NCI-H345 (cell line): ENCODE measurements around the gene SNX25.
"Not testable (repeated sequence)": the region's sequence is repeated elsewhere in the genome, so short reads cannot be mapped to it uniquely, and the experiment has no call there.

Experiments used
- DNase-seq: peaks from one replicate; lab custom pipeline; 2025; lab: John Stamatoyannopoulos, UW

Gene SNX25

DNA sequence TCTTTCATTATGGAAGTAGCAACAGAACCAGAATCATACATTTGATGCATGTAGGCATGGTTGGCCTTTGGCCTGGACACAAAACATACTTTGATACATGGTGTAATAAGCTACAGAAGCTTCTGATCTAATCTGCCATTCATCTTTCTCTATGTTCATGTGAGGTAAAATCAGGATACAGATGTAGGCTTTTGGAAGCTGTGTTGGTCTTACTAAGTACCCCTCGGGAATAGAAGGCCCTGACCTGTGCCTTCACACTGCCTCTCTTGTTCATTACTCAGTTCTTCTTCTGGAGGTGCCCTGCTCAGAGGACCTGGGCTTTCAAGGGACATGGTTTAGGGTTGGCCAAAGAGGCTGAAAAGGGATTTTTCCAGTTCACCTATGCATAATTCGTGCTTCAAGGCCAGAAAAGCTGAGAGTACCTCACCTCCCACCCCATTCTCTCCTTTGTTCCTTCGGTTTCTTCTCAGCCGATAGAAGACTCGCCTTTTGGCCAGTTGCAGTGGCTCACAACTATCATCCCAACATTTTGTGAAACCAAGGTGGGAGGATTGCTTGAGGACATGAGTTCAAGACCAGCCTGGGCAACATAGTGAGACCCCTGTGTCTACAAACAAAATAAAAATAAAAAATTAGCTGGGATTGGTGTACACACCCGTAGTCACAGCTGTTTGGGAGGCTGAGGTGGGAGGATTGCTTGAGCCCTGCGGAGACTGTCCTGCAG is 25.9 kb downstream of the SNX25 start:
- DNase-seq = no peak

DNA sequence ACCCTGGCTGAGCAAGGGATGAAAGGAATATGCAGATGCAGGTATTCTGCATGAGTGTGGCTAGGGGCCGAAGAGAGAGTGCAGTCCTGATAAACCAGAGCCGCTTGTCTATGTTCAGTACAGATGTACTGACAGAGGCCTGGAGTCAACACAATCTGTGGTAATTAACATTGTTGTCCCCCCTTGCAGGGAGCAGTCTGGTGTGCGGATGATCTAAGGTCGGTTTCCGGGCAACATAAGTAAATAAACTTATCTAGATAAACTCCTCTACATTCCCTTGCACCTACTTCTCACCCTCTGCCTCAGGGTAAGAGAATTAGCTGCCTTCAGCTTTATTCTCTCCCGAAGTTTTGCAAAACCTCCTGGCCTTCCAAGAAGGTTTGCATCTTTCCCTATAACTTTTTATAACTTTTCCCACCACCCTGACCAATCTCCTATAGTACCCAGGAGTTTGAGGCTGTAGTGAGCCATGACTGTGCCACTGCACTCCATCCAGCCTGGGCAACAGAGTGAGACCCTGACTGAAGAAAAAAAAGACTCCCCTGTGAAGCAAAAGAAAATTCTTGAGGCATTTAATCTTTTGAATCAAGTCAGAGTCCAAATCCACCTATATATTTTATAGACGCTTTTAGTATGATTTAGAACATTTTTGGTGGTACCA is 26.6 kb downstream of the SNX25 start:
- no peak for DNase-seq

DNA sequence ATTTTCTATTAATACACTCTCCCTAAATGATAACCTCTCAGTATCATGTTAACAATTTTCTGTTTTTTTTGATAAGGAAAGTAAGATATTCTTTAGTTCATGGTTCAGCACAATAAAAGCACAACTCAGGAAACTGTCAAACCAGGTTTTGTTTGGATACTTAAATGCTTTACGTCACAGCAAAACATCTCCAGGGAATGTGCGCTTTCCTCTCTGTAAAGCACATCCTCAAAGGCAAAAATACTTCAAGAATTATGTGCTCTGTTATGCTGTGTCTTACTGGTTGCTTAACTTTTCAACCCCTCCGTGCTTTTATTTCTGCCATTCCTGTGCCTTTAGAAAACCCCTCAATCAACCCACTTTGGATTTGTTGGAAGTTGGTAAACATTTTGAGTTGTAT is 27.8 kb downstream of the SNX25 start:
- no peak for DNase-seq

DNA sequence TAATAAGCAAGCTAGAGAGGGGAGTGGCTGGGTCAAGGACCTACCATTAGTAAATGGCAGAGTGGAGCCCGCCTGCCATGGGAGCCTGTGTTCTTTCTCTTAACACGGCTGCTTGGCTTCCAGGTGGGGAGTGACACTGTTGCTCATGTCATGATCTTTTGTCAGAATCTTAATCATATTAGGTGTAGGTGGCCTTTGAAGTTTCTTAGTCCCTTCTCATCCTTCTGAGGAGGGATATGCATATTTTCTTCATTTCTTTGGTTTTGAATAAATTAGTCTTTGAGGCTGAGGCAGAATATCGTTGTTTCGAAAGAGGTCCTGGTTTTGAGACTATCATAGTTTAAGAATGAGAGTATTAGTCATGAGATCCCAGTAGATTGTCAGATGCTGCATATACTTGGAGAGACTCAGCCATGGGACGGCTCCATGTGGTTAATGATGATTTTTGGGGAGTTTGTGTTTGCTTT is 28.9 kb downstream of the SNX25 start:
- DNase-seq = no peak

DNA sequence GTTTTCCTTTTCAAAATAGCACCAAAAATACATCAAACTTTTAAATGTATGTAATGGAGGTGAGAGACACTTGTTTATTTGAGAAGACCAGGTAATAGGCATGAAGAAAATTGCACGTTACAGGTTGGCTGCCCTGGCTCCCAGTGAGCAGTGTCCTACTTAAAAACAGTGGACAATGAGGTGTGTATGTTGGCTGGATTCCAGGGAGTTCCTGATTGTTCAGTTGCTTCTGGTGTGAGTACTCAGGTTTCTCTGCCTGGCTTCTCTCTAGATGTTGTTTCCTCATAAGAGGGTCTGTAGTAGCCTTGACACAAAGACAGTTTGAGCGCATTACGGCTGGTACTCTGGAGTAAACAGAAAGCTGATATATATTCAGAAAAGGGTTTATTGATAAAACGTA is 29.4 kb downstream of the SNX25 start:
- peak; percentile 67 for DNase-seq

DNA sequence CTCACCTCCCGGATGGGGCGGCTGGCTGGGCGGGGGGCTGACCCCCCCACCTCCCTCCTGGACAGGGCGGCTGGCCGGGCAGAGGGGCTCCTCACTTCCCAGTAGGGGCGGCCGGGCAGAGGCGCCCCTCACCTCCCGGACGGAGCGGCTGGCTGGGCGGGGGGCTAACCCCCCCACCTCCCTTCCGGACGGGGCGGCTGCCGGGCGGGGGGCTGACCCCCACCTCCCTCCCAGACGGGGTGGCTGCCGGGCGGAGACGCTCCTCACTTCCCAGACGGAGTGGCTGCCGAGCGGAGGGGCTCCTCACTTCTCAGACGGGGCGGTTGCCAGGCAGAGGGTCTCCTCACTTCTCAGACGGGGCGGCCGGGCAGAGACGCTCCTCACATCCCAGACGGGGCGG is 31.1 kb downstream of the SNX25 start:
- DNase-seq = not testable (repeated sequence)

DNA sequence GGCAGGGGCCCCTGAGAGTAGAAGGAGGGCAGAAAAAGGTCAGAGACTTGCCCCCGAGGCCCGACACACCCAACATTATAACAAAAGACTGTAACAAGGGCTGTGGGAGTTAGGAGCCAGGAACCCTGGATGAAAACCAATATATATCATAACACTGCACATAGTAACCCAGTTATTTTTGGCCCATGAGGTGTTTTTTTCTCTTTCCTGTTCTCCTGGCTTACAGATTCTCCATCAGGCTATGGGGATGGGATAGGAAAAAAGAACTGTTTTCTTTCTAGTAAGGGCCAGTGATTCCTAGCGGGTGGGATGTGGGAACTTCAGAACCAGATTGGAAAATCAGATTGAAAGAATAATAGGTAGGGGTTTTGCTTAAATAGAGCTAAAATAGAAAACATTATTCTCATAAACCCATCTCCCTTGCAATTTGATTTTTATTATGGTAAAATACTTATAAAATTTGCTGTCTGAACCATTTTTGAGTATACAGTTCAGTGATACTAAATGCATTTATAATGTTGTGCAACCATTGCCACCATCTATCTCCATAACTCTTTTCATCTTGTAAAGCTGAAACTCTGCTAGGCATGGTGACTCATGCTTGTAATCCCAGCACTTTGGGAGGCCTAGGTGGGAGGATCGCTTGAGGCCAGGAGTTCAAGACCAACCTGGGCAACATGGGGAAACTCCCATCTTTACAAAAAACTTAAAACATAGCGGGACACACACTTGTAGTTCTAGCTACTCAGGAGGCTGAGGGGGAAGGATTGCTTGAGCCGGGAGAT is 33.5 kb downstream of the SNX25 start:
- no peak for DNase-seq

DNA sequence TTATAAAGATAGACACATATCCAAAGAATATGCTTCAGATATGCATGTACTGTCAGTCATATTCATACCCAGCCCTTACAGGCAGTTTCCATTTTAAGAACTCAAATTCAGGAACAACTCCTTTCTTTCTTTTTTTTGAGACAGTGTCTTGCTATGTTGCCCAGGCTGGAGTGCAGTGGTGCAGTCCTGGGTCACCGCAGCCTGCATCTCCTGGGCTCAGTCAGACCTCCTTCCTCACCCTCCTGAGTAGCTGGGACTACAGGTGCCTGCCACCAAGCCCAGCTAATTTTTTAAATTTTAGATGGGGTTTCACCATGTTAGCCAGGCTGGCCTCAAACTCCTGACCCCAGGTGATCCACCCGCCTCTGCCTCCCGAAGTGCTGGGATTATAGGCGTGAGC is 34.5 kb downstream of the SNX25 start:
- no peak for DNase-seq

DNA sequence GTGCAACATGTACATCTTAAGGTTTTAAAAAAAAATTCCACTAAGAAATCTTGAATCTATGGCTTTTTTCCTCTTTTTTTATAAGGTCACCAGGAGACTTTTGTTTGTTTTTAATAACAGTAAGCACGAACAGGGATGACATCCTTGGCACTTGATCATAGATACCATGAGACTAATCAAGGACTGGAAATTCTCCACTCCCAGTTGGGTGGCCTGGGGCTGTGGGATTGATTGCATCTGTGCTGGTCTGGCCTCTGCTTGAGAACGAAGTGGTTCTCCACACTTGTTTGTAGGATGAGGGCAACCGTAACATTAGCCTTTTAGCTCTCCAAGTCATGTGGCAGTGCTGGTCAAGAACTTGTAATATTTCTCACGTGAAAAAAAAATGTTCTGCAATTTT is 35.4 kb downstream of the SNX25 start:
- DNase-seq = no peak

DNA sequence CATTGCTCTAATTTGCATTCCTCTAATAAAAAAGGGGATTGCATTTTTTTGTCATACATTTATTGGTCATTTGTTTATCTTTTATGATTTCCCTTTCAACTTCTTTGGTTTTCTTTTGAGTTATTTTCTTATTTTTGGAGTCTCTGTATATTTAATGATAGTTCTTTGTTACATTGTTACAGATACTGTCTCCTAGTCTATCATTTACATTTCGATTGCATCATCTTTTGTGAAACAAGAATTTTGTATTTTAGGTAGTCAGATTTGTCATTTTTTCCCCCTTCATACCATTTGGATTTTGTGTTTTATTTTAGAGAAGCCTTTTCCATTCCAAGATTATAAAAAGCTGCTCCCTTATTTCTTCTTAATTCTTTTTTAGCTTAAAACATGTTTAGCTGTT is 37.1 kb downstream of the SNX25 start:
- DNase-seq = no peak

DNA sequence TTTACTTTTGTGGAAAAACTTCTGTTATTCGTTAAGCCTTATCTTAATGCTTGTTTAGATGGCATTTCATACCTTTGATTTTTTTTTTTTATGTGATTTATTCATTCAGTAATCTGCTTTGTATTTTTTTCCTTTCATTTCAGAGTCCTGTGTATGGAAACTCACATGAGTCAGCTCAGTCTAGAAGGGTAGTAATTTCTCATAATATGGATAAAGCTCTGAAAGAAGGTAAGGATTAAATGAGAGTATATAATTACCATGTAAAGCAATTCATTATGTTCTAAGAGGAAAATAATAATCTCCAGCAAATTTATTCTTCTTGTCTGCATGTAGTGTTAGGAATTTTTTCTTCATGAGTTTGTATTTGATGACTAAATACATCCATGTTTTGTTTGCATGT is 37.8 kb downstream of the SNX25 start:
- DNase-seq = no peak

DNA sequence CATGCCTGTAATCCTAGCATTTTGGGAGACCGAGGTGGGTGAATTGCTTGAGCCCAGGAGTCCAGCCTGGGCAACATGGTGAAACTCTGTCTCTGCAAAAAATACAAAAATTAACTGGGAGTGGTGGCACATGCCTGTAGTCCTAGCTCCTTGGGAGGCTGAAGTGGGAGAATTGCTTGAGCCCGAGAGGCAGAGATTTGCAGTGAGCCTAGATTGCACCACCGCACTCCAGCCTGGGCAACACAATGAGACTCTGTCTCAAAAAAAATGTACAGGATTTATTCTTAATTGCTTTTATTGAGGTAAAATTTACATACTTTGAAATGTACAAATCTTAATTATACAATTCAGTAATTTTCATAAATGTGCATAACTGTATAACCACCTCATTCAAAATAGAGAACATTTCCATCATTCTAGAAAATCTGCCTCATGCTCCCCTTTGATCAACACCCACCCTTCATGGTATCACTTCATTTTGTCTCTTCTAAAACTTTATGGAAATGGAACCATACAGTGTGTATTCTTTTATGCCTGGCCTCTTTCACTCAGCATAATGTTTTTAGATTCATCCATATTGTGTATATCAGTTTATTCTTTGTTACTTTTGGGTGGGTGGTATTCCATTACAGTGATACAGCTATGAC is 39.1 kb downstream of the SNX25 start:
- no peak for DNase-seq

DNA sequence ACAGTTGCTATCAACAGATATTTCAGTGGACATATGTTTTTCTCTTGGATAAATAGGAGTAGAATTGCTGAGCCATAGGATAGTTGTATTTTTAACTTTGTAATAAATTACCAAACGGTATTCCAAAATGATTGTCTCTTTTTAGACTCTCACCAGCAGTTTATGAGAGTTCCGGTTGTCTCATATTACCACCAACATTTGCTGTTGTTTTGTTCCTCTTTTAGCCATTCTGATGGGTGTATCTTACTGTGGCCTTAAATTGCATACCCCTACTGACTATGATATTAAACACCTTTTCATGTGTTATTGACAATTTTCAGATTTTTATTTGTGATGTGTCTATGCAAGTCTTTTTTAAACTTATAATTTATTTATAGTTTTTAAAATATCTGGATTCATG is 39.7 kb downstream of the SNX25 start:
- DNase-seq = no peak

DNA sequence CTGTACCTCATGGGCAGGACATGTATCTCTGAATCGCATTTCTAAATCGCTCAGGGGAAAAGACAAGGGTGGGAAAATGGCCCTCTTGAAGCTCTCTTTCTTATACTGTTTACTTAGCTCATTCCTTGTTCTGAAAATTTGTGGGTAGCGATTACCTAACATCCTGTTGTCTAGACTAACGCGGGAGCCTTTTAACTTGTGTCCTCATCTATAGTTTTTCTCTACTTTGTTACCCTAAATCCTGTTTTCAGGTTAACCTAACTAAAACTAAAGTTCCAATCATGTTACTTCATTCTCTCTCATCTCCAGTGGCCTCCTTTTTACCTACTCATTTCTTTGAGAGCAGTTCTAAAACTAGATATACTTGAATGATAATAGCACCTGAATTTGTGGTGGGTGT is 45.0 kb downstream of the SNX25 start:
- no peak for DNase-seq

DNA sequence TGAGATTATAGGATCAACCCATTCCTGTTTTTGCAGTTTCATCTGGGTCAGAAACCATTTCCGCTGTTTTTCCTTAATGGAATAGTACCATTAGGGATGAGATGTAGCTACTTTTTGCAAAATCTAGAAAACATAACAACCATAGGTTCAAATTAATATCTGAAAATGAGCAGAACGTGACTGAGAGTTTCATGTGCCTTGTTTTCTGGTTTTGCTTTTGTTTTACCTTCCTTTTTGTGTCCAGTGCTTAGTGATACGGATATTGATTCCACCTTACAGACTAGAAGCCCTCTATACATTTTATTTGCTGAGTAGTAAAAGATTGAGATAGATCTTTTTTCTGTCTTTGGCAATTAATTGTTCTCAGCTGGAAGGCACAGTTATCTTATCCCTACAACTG is 46.5 kb downstream of the SNX25 start:
- DNase-seq = no peak

DNA sequence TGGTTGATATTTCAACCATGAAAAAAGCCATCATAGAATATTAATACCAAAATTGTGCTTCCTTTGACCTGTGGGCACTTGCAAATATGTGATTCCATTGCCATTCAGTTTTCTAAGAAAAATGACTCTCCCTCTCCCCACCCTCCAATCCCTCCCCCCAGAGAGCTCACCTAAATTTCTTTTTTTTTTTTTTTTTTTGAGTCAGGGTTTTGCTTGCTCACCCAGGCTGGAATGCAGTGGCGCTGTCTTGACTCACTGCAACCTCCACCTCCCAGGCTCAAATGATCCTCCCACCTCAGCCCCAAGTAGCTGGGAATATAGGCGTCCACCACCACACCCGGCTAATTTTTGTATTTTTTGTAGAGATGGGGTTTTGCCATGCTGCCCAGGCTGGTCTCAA is 47.0 kb downstream of the SNX25 start:
- no peak for DNase-seq

DNA sequence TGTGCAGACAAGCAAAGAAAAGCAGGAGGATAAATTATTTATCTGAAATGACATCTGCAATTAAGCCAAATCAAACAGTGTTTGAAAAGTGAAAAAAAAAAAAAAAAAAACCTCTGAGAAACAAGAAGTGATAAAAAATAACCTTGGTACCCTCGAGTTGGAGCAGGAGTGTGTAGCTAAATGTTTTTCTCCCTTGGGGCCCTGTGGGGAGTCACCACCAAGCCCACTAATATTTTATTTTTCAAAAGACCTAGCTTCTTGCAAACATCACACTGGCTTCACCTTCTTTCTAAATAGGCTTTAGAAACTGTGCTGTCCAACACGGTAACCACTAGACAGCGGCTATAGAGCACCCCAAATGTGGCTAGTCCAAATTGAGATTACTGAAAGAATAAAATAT is 47.7 kb downstream of the SNX25 start:
- DNase-seq = no peak

DNA sequence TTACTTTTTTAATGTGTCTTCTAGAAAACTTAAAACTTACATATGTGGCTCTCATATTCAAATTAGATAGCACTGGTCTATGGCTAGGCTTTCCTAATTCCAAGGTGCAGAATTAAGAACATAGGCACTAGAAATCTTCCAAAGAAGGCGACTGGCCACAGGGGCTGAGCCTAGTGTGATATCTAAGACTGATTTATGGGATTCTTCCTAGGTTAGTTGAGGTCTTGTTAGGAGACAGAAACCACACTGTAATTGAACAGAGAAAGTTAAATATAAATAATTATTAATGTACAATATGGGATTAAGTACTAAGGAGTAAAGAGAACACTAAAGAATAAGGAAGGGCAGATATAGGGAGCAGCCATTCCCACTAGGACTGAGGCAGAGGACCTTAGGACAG is 48.3 kb downstream of the SNX25 start:
- DNase-seq = no peak

DNA sequence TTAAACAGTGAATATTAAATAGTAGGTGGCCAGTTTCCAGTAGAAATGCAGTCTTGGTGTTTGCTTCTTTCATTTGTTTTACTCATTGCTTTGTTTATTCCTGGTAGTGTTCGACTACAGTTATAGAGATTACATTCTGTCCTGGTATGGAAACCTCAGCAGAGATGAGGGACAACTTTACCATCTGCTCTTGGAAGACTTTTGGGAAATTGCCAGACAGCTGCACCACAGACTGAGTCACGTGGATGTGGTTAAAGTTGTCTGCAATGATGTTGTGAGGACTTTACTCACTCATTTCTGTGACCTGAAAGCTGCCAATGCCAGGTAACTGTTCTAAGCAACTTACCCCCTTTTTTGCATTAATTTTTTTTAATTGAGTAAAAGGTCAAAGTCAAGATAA is 49.3 kb downstream of the SNX25 start:
- DNase-seq = peak; percentile 6

DNA sequence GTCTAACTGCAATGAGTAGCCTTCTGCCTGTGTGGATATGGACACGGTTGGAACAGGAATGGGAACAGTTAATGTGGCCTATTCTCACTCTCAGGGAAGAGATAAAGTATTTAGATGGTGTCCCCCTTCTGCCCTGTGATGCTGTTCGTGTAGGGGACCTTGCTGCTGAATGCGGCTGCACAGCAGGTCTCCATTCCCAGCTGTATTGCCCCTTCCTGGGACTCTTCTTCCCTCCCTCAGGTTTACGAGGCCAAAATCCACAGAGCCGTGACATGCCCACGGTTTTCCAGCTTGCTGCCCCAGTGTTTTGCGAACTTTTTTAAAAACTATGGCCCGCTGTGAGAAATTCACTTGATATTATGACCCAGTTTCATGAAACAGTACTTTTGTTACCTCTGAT is 50.3 kb downstream of the SNX25 start:
- no peak for DNase-seq

DNA sequence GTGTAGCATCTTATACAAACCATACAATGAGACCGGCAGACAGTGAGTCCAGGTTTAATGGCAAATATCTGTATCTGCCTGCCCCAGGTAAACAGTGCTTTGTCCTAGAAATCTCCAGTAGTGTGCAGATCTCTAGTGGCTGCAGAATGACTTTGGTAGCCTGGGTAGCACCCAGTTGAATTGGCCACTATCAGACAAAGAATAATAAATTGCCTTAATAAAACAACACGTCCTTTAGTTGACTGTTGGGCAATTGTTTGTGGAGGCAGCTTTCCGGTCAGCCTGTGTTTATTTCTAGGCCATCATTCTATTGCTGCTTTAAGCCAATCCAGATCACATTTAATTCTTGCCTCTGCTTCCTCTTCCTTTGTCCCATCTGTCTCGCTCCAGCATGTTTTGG is 52.5 kb downstream of the SNX25 start:
- DNase-seq = no peak

DNA sequence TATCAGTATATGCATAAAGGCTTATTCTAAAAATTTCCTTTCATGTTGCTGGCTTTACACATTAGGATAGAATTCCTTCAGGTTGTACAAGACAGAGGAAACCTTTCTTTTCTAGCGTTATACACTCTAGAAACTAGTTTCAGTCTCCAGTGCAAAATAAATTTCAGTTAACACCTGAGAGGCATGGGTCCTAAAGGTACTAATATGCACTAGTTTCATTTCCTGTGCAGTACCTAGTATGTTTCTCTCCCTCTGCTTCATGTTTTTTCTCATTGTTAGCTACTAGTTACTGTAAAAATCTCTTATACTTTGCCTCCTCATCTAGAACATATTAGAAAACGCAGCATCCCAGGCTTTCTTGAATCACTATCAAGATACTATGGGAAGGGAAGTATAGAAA is 54.0 kb downstream of the SNX25 start:
- no peak for DNase-seq

DNA sequence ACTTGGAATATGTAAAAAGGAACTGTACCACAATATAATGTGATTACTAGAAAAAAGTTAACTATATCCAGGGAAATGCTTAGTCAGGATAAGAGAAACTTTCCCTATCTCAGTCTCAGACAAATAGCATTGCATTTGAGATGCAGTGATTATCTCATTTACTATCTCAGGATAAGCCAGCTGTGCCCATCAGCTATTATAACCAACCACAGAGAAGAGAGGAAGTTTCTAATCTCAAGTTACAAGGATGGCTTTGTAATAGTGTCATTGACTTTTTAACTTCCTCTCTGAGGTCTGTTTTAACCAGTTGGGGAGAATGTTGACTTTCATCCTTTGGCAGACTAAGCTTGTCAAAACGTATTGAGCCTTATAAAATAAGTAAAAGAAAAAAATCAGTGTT is 56.5 kb downstream of the SNX25 start:
- DNase-seq = no peak
